Peyer's patch (tissue), 4 donors: Measurements from ENCODE around the gene OLFM1.

Source experiments
- POLR2A ChIP-seq, 2 donors: fragments of 450-650 bp; IDR thresholded peaks; one replicate each; pipeline ENCODE4 v1.5.1; 2017; ENCODE audit warnings: antibody characterized with exemption in 2 of 2, mild to moderate bottlenecking in 2 of 2, moderate library complexity in 2 of 2
- TF ChIP-seq, protein P1 (sequence below), 6 experiments: fragments of 450-650 bp in 4 of 6; fragments of 200-600 bp in 2 of 6; sonication (generic) in 1 of 6; IDR thresholded peaks; one replicate each; pipeline ENCODE4 v1.5.1; 2017 to 2019; ENCODE audit warnings: antibody characterized with exemption in 6 of 6, mild to moderate bottlenecking in 3 of 6, moderate library complexity in 1 of 6

DNA sequence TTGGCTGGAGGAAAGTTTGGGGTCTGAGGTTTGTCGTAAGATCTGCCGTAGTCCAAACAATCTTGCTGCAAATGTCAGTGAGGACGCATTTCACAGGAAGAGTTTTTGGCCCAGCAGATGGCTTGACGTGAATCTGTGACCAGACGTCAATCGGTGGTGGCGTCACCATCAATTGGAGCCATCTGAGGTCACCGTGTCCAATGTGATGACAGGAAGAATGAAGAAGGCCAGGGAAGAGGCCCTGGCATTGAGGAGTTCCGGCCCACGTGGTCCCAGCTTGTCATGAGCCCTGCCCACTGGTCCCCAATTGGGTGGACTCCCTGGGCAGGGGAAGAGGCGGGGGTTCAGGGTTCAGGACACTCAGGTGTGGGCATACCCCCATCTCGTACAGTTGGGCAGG is 79.9 kb downstream of the OLFM1 start:
- TF ChIP-seq, protein P1, sequence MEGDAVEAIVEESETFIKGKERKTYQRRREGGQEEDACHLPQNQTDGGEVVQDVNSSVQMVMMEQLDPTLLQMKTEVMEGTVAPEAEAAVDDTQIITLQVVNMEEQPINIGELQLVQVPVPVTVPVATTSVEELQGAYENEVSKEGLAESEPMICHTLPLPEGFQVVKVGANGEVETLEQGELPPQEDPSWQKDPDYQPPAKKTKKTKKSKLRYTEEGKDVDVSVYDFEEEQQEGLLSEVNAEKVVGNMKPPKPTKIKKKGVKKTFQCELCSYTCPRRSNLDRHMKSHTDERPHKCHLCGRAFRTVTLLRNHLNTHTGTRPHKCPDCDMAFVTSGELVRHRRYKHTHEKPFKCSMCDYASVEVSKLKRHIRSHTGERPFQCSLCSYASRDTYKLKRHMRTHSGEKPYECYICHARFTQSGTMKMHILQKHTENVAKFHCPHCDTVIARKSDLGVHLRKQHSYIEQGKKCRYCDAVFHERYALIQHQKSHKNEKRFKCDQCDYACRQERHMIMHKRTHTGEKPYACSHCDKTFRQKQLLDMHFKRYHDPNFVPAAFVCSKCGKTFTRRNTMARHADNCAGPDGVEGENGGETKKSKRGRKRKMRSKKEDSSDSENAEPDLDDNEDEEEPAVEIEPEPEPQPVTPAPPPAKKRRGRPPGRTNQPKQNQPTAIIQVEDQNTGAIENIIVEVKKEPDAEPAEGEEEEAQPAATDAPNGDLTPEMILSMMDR (IDR thresholded peaks at IDR 0.05), result no peak
- TF ChIP-seq POLR2A (IDR thresholded peaks at IDR 0.05), result no peak
